Upper lobe of left lung (tissue), 4 donors: Measurements from ENCODE around the gene ESPNL.

Experiments
- POLR2A ChIP-seq, 4 donors: fragments of 450-650 bp; IDR thresholded peaks; one replicate each; pipeline ENCODE4 v1.5.1; 2016 to 2017; ENCODE audit warnings: antibody characterized with exemption in 4 of 4, mild to moderate bottlenecking in 2 of 4
- TF ChIP-seq, protein P1 (sequence below), 6 experiments: fragments of 450-650 bp in 4 of 6; fragments of 200-600 bp in 2 of 6; sonication (generic) in 2 of 6; IDR thresholded peaks; one replicate each; pipeline ENCODE4 v1.5.1; 2016 to 2019; ENCODE audit warnings: antibody characterized with exemption in 6 of 6

DNA sequence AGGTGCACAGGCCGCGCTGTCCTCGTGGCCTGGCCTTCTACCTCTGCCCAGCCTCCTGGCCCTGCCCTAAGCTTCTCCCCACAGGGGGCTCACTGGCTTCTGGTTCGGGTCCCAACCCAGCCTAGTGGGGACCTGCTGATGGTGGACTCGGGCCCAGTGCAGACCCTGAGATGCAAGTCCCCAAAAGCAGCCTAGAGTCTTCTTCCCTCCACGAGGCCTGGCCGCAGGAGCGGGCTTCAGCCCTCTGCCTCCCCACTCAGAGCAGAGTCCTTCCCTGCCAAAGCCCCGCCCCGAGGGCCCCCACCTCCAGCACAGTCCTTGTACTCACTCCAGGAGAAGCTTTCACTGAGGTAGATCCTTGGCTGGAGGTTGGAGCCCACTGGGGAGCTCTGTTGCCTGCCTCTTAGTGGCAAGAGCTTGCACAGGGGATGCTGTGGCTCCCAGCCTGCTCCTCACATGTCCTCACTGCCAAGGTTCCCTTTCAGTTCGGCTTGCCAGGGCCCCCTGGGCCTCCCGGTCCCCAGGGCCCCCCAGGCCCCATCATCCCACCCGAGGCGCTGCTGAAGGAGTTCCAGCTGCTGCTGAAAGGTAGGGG lies 62.2 kb downstream of the ESPNL start:
- no peak for TF ChIP-seq POLR2A (IDR thresholded peaks at IDR 0.05)
- TF ChIP-seq, protein P1, sequence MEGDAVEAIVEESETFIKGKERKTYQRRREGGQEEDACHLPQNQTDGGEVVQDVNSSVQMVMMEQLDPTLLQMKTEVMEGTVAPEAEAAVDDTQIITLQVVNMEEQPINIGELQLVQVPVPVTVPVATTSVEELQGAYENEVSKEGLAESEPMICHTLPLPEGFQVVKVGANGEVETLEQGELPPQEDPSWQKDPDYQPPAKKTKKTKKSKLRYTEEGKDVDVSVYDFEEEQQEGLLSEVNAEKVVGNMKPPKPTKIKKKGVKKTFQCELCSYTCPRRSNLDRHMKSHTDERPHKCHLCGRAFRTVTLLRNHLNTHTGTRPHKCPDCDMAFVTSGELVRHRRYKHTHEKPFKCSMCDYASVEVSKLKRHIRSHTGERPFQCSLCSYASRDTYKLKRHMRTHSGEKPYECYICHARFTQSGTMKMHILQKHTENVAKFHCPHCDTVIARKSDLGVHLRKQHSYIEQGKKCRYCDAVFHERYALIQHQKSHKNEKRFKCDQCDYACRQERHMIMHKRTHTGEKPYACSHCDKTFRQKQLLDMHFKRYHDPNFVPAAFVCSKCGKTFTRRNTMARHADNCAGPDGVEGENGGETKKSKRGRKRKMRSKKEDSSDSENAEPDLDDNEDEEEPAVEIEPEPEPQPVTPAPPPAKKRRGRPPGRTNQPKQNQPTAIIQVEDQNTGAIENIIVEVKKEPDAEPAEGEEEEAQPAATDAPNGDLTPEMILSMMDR (IDR thresholded peaks at IDR 0.05) = no peak
